Lower leg skin (tissue), 3 donors: ENCODE measurements around the gene TTC33.

Experiments
- POLR2A ChIP-seq, 2 donors: fragments of 450-650 bp; IDR thresholded peaks; one replicate each; pipeline ENCODE4 v1.6.1; 2016 to 2017; ENCODE audit warnings: antibody characterized with exemption in 2 of 2, mild to moderate bottlenecking in 1 of 2, moderate library complexity in 1 of 2
- TF ChIP-seq, protein P1 (sequence below), 3 donors: fragments of 450-650 bp; IDR thresholded peaks; one replicate each; pipeline ENCODE4 v1.5.1; 2016; ENCODE audit warnings: antibody characterized with exemption in 3 of 3, mild to moderate bottlenecking in 3 of 3, moderate library complexity in 2 of 3

DNA sequence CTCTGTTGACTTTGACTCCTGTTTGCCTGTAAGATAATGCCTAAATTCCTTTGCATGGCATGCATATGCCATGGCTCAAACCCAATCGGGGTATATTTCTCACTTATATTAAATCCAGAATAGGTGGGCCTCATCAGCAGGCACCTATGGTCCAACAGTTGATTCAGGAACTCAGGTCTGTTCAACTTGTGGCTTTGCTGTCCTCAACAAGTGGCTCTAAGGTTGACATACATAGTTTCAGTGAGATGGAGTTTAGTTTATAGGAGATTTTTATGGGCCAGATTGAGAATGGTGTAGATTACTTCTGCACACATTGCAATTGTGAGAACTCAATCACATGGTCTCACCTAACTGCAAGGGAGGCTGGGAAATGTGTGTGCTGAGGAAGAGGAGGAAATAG lies 107.6 kb downstream of the TTC33 start:
- TF ChIP-seq POLR2A (IDR thresholded peaks at IDR 0.05) = no peak
- TF ChIP-seq, protein P1, sequence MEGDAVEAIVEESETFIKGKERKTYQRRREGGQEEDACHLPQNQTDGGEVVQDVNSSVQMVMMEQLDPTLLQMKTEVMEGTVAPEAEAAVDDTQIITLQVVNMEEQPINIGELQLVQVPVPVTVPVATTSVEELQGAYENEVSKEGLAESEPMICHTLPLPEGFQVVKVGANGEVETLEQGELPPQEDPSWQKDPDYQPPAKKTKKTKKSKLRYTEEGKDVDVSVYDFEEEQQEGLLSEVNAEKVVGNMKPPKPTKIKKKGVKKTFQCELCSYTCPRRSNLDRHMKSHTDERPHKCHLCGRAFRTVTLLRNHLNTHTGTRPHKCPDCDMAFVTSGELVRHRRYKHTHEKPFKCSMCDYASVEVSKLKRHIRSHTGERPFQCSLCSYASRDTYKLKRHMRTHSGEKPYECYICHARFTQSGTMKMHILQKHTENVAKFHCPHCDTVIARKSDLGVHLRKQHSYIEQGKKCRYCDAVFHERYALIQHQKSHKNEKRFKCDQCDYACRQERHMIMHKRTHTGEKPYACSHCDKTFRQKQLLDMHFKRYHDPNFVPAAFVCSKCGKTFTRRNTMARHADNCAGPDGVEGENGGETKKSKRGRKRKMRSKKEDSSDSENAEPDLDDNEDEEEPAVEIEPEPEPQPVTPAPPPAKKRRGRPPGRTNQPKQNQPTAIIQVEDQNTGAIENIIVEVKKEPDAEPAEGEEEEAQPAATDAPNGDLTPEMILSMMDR (IDR thresholded peaks at IDR 0.05) = no peak
